CD14-positive monocyte (primary cell): ENCODE measurements around the gene ARL5C. TPM values are rescaled to one million over a fixed set of nuclear protein-coding genes. Genes with fewer than 3 reads are reported as not detected.

Source experiments
- DNase-seq, 3 donors: peaks; one replicate each; pipeline ENCODE4 v3.0.0-alpha.2; 2011 to 2022
- H2AFZ ChIP-seq: 2 replicates; pipeline ENCODE4 v1.6.0; 2012; ENCODE audit warnings: mild to moderate bottlenecking, low read depth, low read length, inconsistent platforms; ENCODE audit not compliant: insufficient read depth, poor library complexity, severe bottlenecking
- H3K27ac ChIP-seq, 2 donors: 1 replicate in 1 of 2; 2 replicates in 1 of 2; pipeline ENCODE4 v1.5.1; 2012 to 2013; ENCODE audit warnings: low read length in 2 of 2, control low read depth in 1 of 2, inconsistent platforms in 1 of 2, low read depth in 1 of 2, mild to moderate bottlenecking in 1 of 2
- H3K27me3 ChIP-seq, 2 donors: one replicate each; pipeline versions ENCODE4 v1.6.0 to v1.6.1; 2011 to 2013; ENCODE audit warnings: low read length in 2 of 2; ENCODE audit not compliant: control insufficient read depth in 2 of 2, insufficient read depth in 2 of 2
- H3K36me3 ChIP-seq, 2 donors: replicated peaks in 1 of 2; 1 replicate in 1 of 2; 2 replicates in 1 of 2; pipeline versions ENCODE4 v1.5.1 to v1.6.1; 2012 to 2013; ENCODE audit warnings: low read length in 2 of 2, control low read depth in 1 of 2, inconsistent platforms in 1 of 2, mild to moderate bottlenecking in 1 of 2; ENCODE audit not compliant: insufficient read depth in 2 of 2, control insufficient read depth in 1 of 2
- H3K4me1 ChIP-seq, 2 donors: 1 replicate in 1 of 2; 2 replicates in 1 of 2; pipeline versions ENCODE4 v1.5.1 to v1.6.1; 2012 to 2013; ENCODE audit warnings: low read length in 2 of 2, control low read depth in 1 of 2, inconsistent platforms in 1 of 2, mild to moderate bottlenecking in 1 of 2, moderate library complexity in 1 of 2; ENCODE audit not compliant: insufficient read depth in 2 of 2, control insufficient read depth in 1 of 2
- H3K4me2 ChIP-seq: replicated peaks from 2 replicates; pipeline ENCODE3; 2012; ENCODE audit warnings: low read length, moderate library complexity, mild to moderate bottlenecking; ENCODE audit not compliant: poor library complexity, severe bottlenecking; ENCODE audit errors: extremely low read depth
- H3K4me3 ChIP-seq, 3 experiments: fragments of 200-600 bp in 1 of 3; sonication (generic) in 1 of 3; replicated peaks in 1 of 3; 1 replicate in 2 of 3; 2 replicates in 1 of 3; pipeline ENCODE4 v1.5.1; 2011 to 2013; ENCODE audit warnings: low read length in 3 of 3, mild to moderate bottlenecking in 3 of 3, control low read depth in 2 of 3, low read depth in 2 of 3, inconsistent platforms in 1 of 3, moderate library complexity in 1 of 3
- H3K79me2 ChIP-seq: 2 replicates; pipeline ENCODE4 v1.6.0; 2012; ENCODE audit warnings: mild to moderate bottlenecking, control low read depth, inconsistent platforms, low read length, moderate library complexity; ENCODE audit not compliant: insufficient read depth
- H3K9ac ChIP-seq: 2 replicates; pipeline ENCODE4 v1.6.0; 2017; ENCODE audit warnings: low read length, mild to moderate bottlenecking; ENCODE audit not compliant: insufficient read depth, poor library complexity, severe bottlenecking
- H3K9me3 ChIP-seq, 2 donors: replicated peaks in 1 of 2; 1 replicate in 1 of 2; 2 replicates in 1 of 2; pipeline versions ENCODE4 v1.5.1 to v1.6.1; 2012 to 2013; ENCODE audit warnings: low read length in 2 of 2, control low read depth in 1 of 2; ENCODE audit not compliant: control insufficient read depth in 1 of 2, insufficient read depth in 1 of 2
- H4K20me1 ChIP-seq: 2 replicates; pipeline ENCODE4 v1.6.0; 2012; ENCODE audit warnings: mild to moderate bottlenecking, low read length, control low read depth, moderate library complexity; ENCODE audit not compliant: insufficient read depth
- H3K27ac Mint-ChIP-seq, 7 donors: one replicate each; pipeline ENCODE4 v1.8.0; 2020; ENCODE audit warnings: mild to moderate bottlenecking in 7 of 7, mixed read lengths in 7 of 7, moderate library complexity in 6 of 7, inconsistent platforms in 2 of 7
- H3K27me3 Mint-ChIP-seq, 3 donors: one replicate each; pipeline ENCODE4 v1.8.0; 2021 to 2022; ENCODE audit warnings: low read depth in 3 of 3, mild to moderate bottlenecking in 3 of 3, mixed read lengths in 3 of 3, moderate library complexity in 3 of 3, inconsistent platforms in 1 of 3
- H3K36me3 Mint-ChIP-seq, 2 donors: one replicate each; pipeline ENCODE4 v1.8.0; 2020; ENCODE audit warnings: mixed read lengths in 2 of 2, inconsistent platforms in 1 of 2, mild to moderate bottlenecking in 1 of 2
- H3K4me1 Mint-ChIP-seq: one replicate; pipeline ENCODE4 v1.8.0; 2020; ENCODE audit warnings: mild to moderate bottlenecking, mixed read lengths
- H3K4me3 Mint-ChIP-seq, 2 donors: one replicate each; pipeline ENCODE4 v1.8.0; 2020; ENCODE audit warnings: mild to moderate bottlenecking in 2 of 2, mixed read lengths in 2 of 2, moderate library complexity in 1 of 2
- H3K9me3 Mint-ChIP-seq, 7 donors: one replicate each; pipeline ENCODE4 v1.8.0; 2020 to 2022; ENCODE audit warnings: mixed read lengths in 7 of 7, mild to moderate bottlenecking in 6 of 7, moderate library complexity in 6 of 7, inconsistent platforms in 2 of 7
- WGBS: methylation state at CpG from one replicate; pipeline ENCODE4 v1.1.5; 2013; ENCODE audit warnings: missing lambda C conversion rate; ENCODE audit not compliant: insufficient coverage; 5-methylcytosine and 5-hydroxymethylcytosine counted together
- intact Hi-C, 2 donors: fragments of 100-400 bp; cut with micrococcal nuclease; formaldehyde crosslinking; loops; one replicate each; pipeline versions ENCODE4 v1.15.0 to v1.15.1; 2023
- polyA plus RNA-seq, 3 donors: library from polyadenylated mRNA; depleted of rRNA in 1 of 3; unstranded in 2 of 3; stranded (reverse) in 1 of 3; fragments of 300-500 nt in 2 of 3; fragments of >200 nt in 1 of 3; fragmentation: Illumina TruSeq in 2 of 3; gene quantifications; 1 replicate in 2 of 3; 2 replicates in 1 of 3; pipeline ENCODE4 v1.2.3, GENCODE V29; 2012 to 2021
- TF ChIP-seq, protein P1 (sequence below): fragments of 200-600 bp; IDR thresholded peaks from one replicate; pipeline ENCODE4 v1.8.0; 2022; ENCODE audit warnings: antibody characterized with exemption, mild to moderate bottlenecking

ARL5C gene
- polyA plus RNA-seq, 3 donors = 0.04 TPM; not detected in 2

DNA sequence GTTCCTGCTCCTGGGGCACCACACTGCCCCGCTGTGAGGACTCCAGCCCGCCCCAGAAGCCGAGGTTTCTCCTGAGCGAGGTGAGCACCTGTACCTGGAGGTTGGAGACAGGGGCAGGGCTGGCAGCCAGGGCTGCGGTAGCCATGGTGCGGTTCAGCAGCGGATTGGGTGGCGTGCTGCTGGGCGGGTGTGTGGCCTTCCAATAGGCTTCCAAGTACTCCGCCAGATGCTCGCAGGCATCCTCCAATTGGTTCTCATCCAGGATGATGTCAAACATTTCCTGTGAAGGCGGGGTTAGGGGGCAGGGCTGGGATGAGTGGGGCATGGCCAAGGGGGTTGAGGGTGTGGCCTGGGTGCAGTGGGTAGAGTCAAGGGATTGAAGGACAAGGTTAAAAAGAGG lies 11.3 kb upstream of the ARL5C start:
- Histone ChIP-seq H3K27me3 (no peaks in the 10 kb centered on the region), H3K27ac (no peak overlapping the region), H3K36me3 (peaks cover 16 to 22% of the 10 kb centered on the region in 2 donors), H4K20me1 (no peaks in the 10 kb centered on the region), H3K9ac (no peak overlapping the region), H2AFZ (no peak overlapping the region), H3K4me2 (no peak overlapping the region), H3K4me1 (peaks cover 10 to 15% of the 10 kb centered on the region in 2 donors), H3K79me2 (no peaks in the 10 kb centered on the region), H3K4me3 (no peak overlapping the region), H3K9me3 (no peaks in the 10 kb centered on the region)
- Mint-ChIP-seq H3K27me3 (peaks cover 3 to 8% (median 7%) of the 10 kb centered on the region in 3 donors), H3K4me1 (peaks cover 27% of the 10 kb centered on the region), H3K36me3 (peaks cover 33 to 41% of the 10 kb centered on the region in 2 donors), H3K27ac (no peak overlapping the region), H3K9me3 (peaks cover 0 to 6% (median 2%) of the 10 kb centered on the region in 7 donors), H3K4me3 (no peak overlapping the region)
- intact Hi-C loops = no loop called here
- TF ChIP-seq, protein P1, sequence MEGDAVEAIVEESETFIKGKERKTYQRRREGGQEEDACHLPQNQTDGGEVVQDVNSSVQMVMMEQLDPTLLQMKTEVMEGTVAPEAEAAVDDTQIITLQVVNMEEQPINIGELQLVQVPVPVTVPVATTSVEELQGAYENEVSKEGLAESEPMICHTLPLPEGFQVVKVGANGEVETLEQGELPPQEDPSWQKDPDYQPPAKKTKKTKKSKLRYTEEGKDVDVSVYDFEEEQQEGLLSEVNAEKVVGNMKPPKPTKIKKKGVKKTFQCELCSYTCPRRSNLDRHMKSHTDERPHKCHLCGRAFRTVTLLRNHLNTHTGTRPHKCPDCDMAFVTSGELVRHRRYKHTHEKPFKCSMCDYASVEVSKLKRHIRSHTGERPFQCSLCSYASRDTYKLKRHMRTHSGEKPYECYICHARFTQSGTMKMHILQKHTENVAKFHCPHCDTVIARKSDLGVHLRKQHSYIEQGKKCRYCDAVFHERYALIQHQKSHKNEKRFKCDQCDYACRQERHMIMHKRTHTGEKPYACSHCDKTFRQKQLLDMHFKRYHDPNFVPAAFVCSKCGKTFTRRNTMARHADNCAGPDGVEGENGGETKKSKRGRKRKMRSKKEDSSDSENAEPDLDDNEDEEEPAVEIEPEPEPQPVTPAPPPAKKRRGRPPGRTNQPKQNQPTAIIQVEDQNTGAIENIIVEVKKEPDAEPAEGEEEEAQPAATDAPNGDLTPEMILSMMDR = no peak
- no peak for DNase-seq
- WGBS = over 99% methylated on average over 10 of the region's 12 CpGs

DNA sequence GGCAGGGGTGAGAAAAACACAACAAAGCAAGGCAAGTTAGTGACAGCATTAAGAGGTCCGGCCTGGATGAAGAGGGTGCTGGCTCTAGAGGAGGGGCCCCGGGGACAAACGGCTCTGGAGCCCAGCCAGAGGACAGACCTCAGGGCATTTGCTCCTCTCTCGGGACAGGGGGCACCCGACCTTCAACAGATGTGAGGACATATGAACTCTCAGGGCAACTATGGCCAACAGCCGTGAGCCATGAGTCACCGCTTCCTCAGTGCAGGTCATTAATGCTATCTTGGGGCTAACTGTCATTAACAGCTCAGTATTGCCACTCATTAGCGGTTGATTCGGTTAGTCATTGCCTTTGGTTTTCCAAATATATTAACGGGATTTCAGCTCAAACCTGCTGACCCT lies 9.7 kb upstream of the ARL5C start:
- Histone ChIP-seq H3K4me3 (peak overlapping the region in 1 of 3 experiments; percentile 65), H3K27me3 (no peaks in the 10 kb centered on the region), H4K20me1 (no peaks in the 10 kb centered on the region), H3K36me3 (peaks cover 11 to 17% of the 10 kb centered on the region in 2 donors), H3K9ac (no peak overlapping the region), H3K4me2 (peak overlapping the region; percentile 65), H3K27ac (no peak overlapping the region), H3K79me2 (no peaks in the 10 kb centered on the region), H3K9me3 (no peaks in the 10 kb centered on the region), H2AFZ (no peak overlapping the region), H3K4me1 (peaks cover 10 to 15% of the 10 kb centered on the region in 2 donors)
- peak; percentile 36 to 64 (median 40) for DNase-seq
- H3K4me1 Mint-ChIP-seq = peaks cover 28% of the 10 kb centered on the region
- intact Hi-C loops = no loop called here
- H3K36me3 Mint-ChIP-seq = peaks cover 30 to 32% of the 10 kb centered on the region in 2 donors
- H3K27me3 Mint-ChIP-seq = peaks cover 3 to 8% (median 8%) of the 10 kb centered on the region in 3 donors
- peak overlapping the region in 1 of 2 donors; percentile 51 for H3K4me3 Mint-ChIP-seq
- peaks cover 0 to 6% (median 2%) of the 10 kb centered on the region in 7 donors for H3K9me3 Mint-ChIP-seq
- 19% methylated on average over 10 of the region's 10 CpGs for WGBS
- TF ChIP-seq, protein P1 = no peak
- H3K27ac Mint-ChIP-seq = peak overlapping the region in 1 of 7 donors; percentile 59
